ENCODE data around the gene REST.
"Not testable (repeated sequence)": the region's sequence is repeated elsewhere in the genome, so short reads cannot be mapped to it uniquely, and the experiment has no call there.

REST gene

GRCh38 chr4:56910172-56910967 is 2.7 kb downstream of the REST start:
- no peak for DNase-seq

- DNase-seq = no peak
These were observed 6.6 kb downstream of the REST start for GRCh38 chr4:56914336-56914735.

- not testable (repeated sequence) for DNase-seq
These were observed 7.3 kb downstream of the REST start for GRCh38 chr4:56914977-56915376.

GRCh38 chr4:56927196-56927595 is 19.5 kb downstream of the REST start:
- no peak for DNase-seq

GRCh38 chr4:56930638-56931037 is 22.9 kb downstream of the REST start:
- no peak for DNase-seq

GRCh38 chr4:56931924-56932323 is 24.2 kb downstream of the REST start:
- DNase-seq = no peak

GRCh38 chr4:56937262-56937661 is 29.6 kb downstream of the REST start:
- no peak for DNase-seq

GRCh38 chr4:56939826-56940225 is 32.1 kb downstream of the REST start:
- not testable (repeated sequence) for DNase-seq

GRCh38 chr4:56940403-56940802 is 32.7 kb downstream of the REST start:
- no peak for DNase-seq

GRCh38 chr4:56940971-56941370 is 33.3 kb downstream of the REST start:
- no peak for DNase-seq

GRCh38 chr4:56941403-56941802 is 33.7 kb downstream of the REST start:
- DNase-seq = peak; percentile 12

- no peak for DNase-seq
These were observed 46.2 kb downstream of the REST start for GRCh38 chr4:56953680-56954520.

- DNase-seq = no peak
These were observed 50.4 kb downstream of the REST start for GRCh38 chr4:56958111-56958517.

- DNase-seq = peak; percentile 1
These were observed 51.4 kb downstream of the REST start for GRCh38 chr4:56959100-56959499.

GRCh38 chr4:56961107-56961500 is 53.4 kb downstream of the REST start:
- peak; percentile 29 for DNase-seq

GRCh38 chr4:56971383-56971782 is 63.7 kb downstream of the REST start:
- no peak for DNase-seq

- DNase-seq = no peak
These were observed 64.7 kb downstream of the REST start for GRCh38 chr4:56972389-56972788.

- DNase-seq = no peak
These were observed 65.1 kb downstream of the REST start for GRCh38 chr4:56972809-56973208.

- DNase-seq = no peak
These were observed 65.6 kb downstream of the REST start for GRCh38 chr4:56973336-56973735.

GRCh38 chr4:56976283-56976836 is 68.7 kb downstream of the REST start:
- DNase-seq = peak; percentile 58

- DNase-seq = peak; percentile 77
These were observed 69.2 kb downstream of the REST start for GRCh38 chr4:56976837-56977320.

- peak; percentile 99 for DNase-seq
These were observed 69.8 kb downstream of the REST start, which contains the start of gene NOA1 for GRCh38 chr4:56977321-56978012. TSS of gene NOA1 (minus strand) at chr4:56977606. CDS start at chr4:56977585, 21 bp downstream.
